ENCODE data around the gene BABAM2. TPM values are rescaled to one million over a fixed set of nuclear protein-coding genes. Genes with fewer than 3 reads are reported as not detected.

BABAM2 gene
- total RNA-seq = 35.3 and 46.3 TPM in 2 replicates

GRCh38 chr2:27890146-27890923, at the start of gene BABAM2, which contains the start of gene RBKS:
Gene BABAM2, plus strand, starts transcription at chr2:27890729. Its CDS starts 3,828 bp downstream, at chr2:27894557.
Gene RBKS, minus strand, starts transcription at chr2:27890387. Its CDS starts 42 bp downstream, at chr2:27890345.
- Histone ChIP-seq H3K4me3 (ENCODE audit: low read depth, low read length) (peak within 1 kb of the TSS; percentile 85), H3K36me3 (ENCODE audit: control insufficient read depth, insufficient read depth, low read length) (no peaks in the 10 kb centered on the region), H3K27me3 (ENCODE audit: control insufficient read depth, insufficient read depth, low read length) (no peaks in the 10 kb centered on the region)
- DNase-seq (ENCODE audit: low read depth) = peak; percentile 51
- TF ChIP-seq CTCF (IDR thresholded peaks at IDR 0.05; ENCODE audit: insufficient read depth, low read length, poor library complexity, severe bottlenecking) = no peak

GRCh38 chr2:27842894-27843293, 47.6 kb upstream of the BABAM2 start:
- Histone ChIP-seq H3K36me3 (ENCODE audit: control insufficient read depth, insufficient read depth, low read length) (no peaks in the 10 kb centered on the region), H3K4me3 (ENCODE audit: low read depth, low read length) (no peak overlapping the region), H3K27me3 (ENCODE audit: control insufficient read depth, insufficient read depth, low read length) (no peaks in the 10 kb centered on the region)
- no peak for TF ChIP-seq CTCF (IDR thresholded peaks at IDR 0.05; ENCODE audit: insufficient read depth, low read length, poor library complexity, severe bottlenecking)
- DNase-seq (ENCODE audit: low read depth) = no peak

- H3K4me3 ChIP-seq (ENCODE audit: low read depth, low read length) = no peak overlapping the region
- no peak for TF ChIP-seq CTCF (IDR thresholded peaks at IDR 0.05; ENCODE audit: insufficient read depth, low read length, poor library complexity, severe bottlenecking)
- H3K36me3 ChIP-seq (ENCODE audit: control insufficient read depth, insufficient read depth, low read length) = no peaks in the 10 kb centered on the region
- no peaks in the 10 kb centered on the region for H3K27me3 ChIP-seq (ENCODE audit: control insufficient read depth, insufficient read depth, low read length)
- DNase-seq (ENCODE audit: low read depth) = no peak
These were observed 46.5 kb upstream of the BABAM2 start for GRCh38 chr2:27843992-27844391.

- no peaks in the 10 kb centered on the region for H3K27me3 ChIP-seq (ENCODE audit: control insufficient read depth, insufficient read depth, low read length)
- H3K36me3 ChIP-seq (ENCODE audit: control insufficient read depth, insufficient read depth, low read length) = no peaks in the 10 kb centered on the region
- H3K4me3 ChIP-seq (ENCODE audit: low read depth, low read length) = no peak overlapping the region
- TF ChIP-seq CTCF (IDR thresholded peaks at IDR 0.05; ENCODE audit: insufficient read depth, low read length, poor library complexity, severe bottlenecking) = no peak
- DNase-seq (ENCODE audit: low read depth) = no peak
These were observed 45.7 kb upstream of the BABAM2 start for GRCh38 chr2:27844821-27845255.

GRCh38 chr2:27847333-27847732, 43.2 kb upstream of the BABAM2 start:
- no peaks in the 10 kb centered on the region for H3K27me3 ChIP-seq (ENCODE audit: control insufficient read depth, insufficient read depth, low read length)
- no peak overlapping the region for H3K4me3 ChIP-seq (ENCODE audit: low read depth, low read length)
- DNase-seq (ENCODE audit: low read depth) = no peak
- TF ChIP-seq CTCF (IDR thresholded peaks at IDR 0.05; ENCODE audit: insufficient read depth, low read length, poor library complexity, severe bottlenecking) = no peak
- no peaks in the 10 kb centered on the region for H3K36me3 ChIP-seq (ENCODE audit: control insufficient read depth, insufficient read depth, low read length)
